ENCODE measurements around the gene ADAMTS2.

ADAMTS2 gene

GRCh38 chr5:179122411-179123108 is 222.7 kb downstream of the ADAMTS2 start:
- DNase-seq (ENCODE audit: insufficient read length, low spot score) = no peak
- FAIRE-seq = no peak
- TF ChIP-seq CTCF (IDR thresholded peaks at IDR 0.05; ENCODE audit: insufficient read depth, missing control alignments) = no peak

GRCh38 chr5:179121667-179122111 is 223.6 kb downstream of the ADAMTS2 start:
- no peak for TF ChIP-seq CTCF (IDR thresholded peaks at IDR 0.05; ENCODE audit: insufficient read depth, missing control alignments)
- DNase-seq (ENCODE audit: insufficient read length, low spot score) = no peak
- FAIRE-seq = no peak

GRCh38 chr5:179120951-179121666 is 224.2 kb downstream of the ADAMTS2 start:
- no peak for DNase-seq (ENCODE audit: insufficient read length, low spot score)
- no peak for TF ChIP-seq CTCF (IDR thresholded peaks at IDR 0.05; ENCODE audit: insufficient read depth, missing control alignments)
- no peak for FAIRE-seq

- DNase-seq (ENCODE audit: insufficient read length, low spot score) (no peak), FAIRE-seq (no peak)
- no peak for TF ChIP-seq CTCF (IDR thresholded peaks at IDR 0.05; ENCODE audit: insufficient read depth, missing control alignments)
Observed at GRCh38 chr5:179120421-179120861, 224.8 kb downstream of the ADAMTS2 start.

- no peak for TF ChIP-seq CTCF (IDR thresholded peaks at IDR 0.05; ENCODE audit: insufficient read depth, missing control alignments)
- no peak for FAIRE-seq
- no peak for DNase-seq (ENCODE audit: insufficient read length, low spot score)
Observed at GRCh38 chr5:179119415-179120170, 225.7 kb downstream of the ADAMTS2 start.

GRCh38 chr5:179118756-179119414 is 226.4 kb downstream of the ADAMTS2 start:
- no peak for TF ChIP-seq CTCF (IDR thresholded peaks at IDR 0.05; ENCODE audit: insufficient read depth, missing control alignments)
- DNase-seq (ENCODE audit: insufficient read length, low spot score) (no peak), FAIRE-seq (no peak)
